NCI-H82 (cell line): Measurements from ENCODE around the gene CAPNS1.
"Not testable (repeated sequence)": the region's sequence is repeated elsewhere in the genome, so short reads cannot be mapped to it uniquely, and the experiment has no call there.

ENCODE experiments used
- DNase-seq: peaks from one replicate; lab custom pipeline; 2025; lab: John Stamatoyannopoulos, UW

Gene CAPNS1

GRCh38 chr19:36114721-36115452 lies 25.0 kb upstream of the CAPNS1 start, which contains the start of gene POLR2I:
Gene POLR2I, minus strand, starts transcription at chr19:36114875. Its CDS starts 19 bp downstream, at chr19:36114856.
- peak; percentile 100 for DNase-seq

GRCh38 chr19:36115453-36116343 lies 24.2 kb upstream of the CAPNS1 start, which contains the start of gene TBCB:
Gene TBCB, plus strand, starts transcription at chr19:36115468. Its CDS starts 93 bp downstream, at chr19:36115561.
- DNase-seq, result peak; percentile 78

- DNase-seq, result no peak
Observed at GRCh38 chr19:36116344-36116637, 23.6 kb upstream of the CAPNS1 start.

GRCh38 chr19:36120092-36120983 lies 19.5 kb upstream of the CAPNS1 start:
- no peak for DNase-seq

- no peak for DNase-seq
Observed at GRCh38 chr19:36120984-36121358, 18.9 kb upstream of the CAPNS1 start.

GRCh38 chr19:36121486-36122124 lies 18.3 kb upstream of the CAPNS1 start:
- no peak for DNase-seq

- DNase-seq, result no peak
Observed at GRCh38 chr19:36125557-36125956, 14.3 kb upstream of the CAPNS1 start.

- DNase-seq, result peak; percentile 73
Observed at GRCh38 chr19:36128392-36128736, 11.5 kb upstream of the CAPNS1 start.

GRCh38 chr19:36131221-36131620 lies 8.6 kb upstream of the CAPNS1 start:
- DNase-seq, result not testable (repeated sequence)

- DNase-seq, result not testable (repeated sequence)
Observed at GRCh38 chr19:36134867-36135266, 5.0 kb upstream of the CAPNS1 start.

GRCh38 chr19:36136964-36137686 lies 2.7 kb upstream of the CAPNS1 start:
- no peak for DNase-seq

GRCh38 chr19:36139120-36139472 lies 770 bp upstream of the CAPNS1 start:
- no peak for DNase-seq

GRCh38 chr19:36140304-36141038 lies 605 bp downstream of the CAPNS1 start:
- peak; percentile 90 for DNase-seq

- DNase-seq, result peak; percentile 94
Observed at GRCh38 chr19:36141039-36141927, 1.4 kb downstream of the CAPNS1 start.

GRCh38 chr19:36142046-36142445 lies 2.2 kb downstream of the CAPNS1 start:
- no peak for DNase-seq

GRCh38 chr19:36142496-36142895 lies 2.6 kb downstream of the CAPNS1 start:
- no peak for DNase-seq

GRCh38 chr19:36144624-36145023 lies 4.8 kb downstream of the CAPNS1 start:
- no peak for DNase-seq

GRCh38 chr19:36149673-36150406 lies 10.0 kb downstream of the CAPNS1 start:
- no peak for DNase-seq

- no peak for DNase-seq
Observed at GRCh38 chr19:36150586-36150985, 10.7 kb downstream of the CAPNS1 start.
